NCI-H128 (cell line): ENCODE results near the gene MSANTD1.
A peak's percentile ranks its signal among the peaks of the same experiment; 100 is the strongest.

Experiments
- DNase-seq: peaks from one replicate; lab custom pipeline; 2025; ENCODE audit not compliant: unreplicated experiment; lab: John Stamatoyannopoulos, UW

MSANTD1 gene

DNA sequence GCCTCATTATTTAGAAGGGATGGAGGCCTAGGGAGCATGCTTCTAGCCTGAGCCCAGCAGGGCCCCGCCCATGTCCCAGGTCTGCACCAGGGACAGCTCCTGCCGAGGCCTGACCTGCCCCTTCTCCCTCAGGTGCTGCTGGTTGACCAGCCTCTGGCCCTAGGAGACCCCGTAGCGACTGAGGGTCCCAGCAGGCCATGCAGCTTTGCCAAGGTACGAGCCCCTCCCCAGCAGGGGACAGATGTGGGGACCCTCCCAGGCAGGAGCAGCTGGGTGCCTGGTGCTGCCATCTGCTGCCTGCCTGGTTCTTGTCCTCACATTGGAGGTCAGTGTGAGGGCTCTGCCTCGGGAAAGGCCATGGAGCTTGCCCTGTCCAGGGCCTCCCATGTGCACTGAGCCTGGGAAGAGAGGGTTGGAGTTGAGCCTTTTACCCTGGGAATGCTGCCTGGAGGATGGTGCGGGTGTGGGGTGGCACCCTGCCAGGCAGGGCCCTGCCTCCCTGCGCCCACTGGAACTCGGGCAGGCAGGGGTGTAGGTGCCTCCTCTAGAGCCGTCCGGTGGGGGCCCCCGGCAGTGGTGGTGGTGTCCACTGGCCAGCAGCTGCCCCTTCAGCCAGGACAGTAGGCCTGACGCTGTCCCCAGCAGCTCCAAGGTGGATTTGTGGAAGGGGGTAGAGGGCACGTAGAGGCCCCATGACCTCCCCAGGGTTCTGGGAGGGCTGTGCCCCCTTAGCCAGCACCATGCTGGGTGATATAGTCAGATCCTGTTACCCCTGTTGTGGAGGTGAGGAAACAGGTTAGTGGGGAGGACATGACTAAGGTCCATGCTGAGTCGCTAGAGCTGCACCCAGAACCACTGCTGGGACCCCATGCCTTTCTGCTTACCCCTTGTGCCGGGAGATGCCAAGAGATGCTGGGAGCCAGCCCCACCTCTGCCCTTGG lies 2.2 kb upstream of the MSANTD1 start:
- DNase-seq: no peak

DNA sequence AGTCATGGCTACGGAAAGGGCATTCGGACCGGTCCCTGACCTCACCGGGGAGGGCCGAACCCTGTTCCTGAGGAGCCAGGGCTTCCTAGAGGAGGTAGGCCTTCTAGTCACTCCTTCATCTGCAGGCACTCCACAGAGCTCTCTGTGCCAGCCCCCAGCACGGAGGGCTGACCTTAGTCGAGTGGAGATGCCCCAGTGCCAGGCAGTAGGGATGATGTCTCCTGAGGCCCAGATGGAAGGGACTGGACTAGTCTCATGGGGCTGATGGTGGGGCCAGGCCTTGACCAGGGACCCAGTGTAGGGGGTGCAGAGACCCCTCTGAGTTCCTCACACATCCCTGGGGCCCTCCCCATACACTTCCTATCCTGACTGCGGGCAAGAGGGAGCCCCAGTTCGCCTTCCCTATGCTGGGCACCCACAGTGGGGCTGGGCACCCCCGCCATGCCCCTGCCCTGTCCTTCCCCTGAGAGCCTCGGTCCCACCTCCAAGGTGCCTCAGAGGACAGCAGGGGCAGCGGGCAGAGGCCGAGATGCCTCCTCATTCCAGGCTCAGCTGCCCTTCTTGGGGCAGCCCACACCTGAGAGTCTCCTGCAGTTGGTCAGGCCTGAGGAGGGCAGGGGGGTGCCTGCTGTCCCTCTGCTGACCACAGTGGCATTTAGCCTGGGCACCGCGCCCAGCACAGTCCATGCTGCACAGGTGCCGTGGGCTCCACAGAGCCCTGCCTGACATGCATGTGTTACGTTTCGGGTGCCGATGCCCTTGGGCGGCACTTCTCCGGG lies 1.4 kb upstream of the MSANTD1 start:
- DNase-seq: no peak

DNA sequence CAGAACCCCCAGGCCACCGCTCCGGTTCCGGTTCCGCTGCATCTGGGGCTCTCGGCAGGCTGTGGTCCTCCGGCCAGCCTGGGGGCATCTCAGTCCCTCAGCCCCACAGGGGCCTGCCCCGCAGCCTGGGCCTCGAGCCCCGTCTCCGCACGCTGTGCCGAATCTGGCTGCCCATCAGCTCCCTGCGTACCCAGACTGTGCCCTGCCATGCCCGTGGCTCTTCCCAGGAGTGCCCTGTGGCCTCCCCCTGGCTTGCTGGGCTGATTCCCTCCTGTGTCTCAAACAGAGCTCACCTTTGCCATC lies 830 bp upstream of the MSANTD1 start:
- no peak for DNase-seq

DNA sequence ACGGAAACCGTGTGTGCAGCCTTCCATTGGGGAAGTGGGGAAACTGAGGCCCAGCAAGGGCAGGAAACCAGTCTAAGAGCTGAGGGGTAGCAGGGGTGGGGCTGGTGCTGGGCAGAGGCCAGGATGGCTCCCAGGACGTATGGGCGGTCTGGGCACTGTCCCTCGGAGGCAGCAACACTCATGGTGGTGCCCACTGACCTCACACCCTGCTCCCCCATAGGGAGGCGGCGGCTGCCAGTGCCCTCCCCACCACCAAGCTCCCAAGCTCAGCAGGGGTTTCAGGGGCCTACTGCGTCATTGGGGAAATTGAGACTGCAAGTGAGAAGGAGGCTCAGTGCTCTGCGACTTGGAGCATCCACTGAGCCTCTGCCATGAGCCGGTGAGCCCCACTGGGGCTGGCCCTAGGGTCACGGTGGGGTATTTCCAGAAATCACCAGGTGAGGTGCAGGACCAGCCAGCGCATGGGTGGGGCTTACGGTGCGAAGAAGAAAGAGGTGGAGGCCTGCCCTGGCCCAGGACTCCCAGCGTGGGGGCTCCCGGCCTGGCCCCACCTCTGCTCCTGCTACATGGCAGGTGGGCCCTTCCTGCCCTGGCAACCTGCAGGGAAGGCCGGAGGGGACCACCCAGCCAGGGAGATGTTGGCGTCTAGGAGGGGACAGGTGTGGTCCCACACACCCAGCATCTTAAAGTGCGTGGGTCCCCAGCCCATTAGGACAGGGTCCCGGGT lies 915 bp downstream of the MSANTD1 start:
- no peak for DNase-seq

DNA sequence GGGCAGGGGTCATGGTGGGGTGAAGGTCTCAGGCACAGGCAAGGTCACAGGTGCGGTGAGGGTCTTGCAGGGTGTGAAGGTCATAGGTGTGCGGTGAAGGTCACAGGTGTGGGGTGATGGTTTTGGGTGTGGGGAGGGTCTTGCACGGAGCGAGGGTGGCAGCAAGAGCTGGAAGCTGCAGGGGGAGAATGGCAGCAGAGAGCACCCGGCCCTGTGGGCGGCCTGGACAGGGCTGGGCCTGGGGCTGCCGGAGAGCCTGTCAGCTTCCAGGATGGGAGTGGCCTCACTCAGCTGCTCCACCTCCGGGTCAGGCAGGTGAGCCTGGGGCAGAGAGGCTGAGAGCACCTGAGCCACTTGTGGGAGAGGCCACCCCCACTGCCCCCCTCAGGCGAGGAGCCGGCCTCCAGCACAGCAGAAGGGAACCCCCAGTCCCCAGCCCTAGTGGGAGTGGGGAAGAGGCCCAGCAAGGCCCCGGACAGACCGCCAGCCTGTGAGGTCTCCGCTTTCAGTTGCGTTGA lies 1.5 kb downstream of the MSANTD1 start:
- DNase-seq: no peak

DNA sequence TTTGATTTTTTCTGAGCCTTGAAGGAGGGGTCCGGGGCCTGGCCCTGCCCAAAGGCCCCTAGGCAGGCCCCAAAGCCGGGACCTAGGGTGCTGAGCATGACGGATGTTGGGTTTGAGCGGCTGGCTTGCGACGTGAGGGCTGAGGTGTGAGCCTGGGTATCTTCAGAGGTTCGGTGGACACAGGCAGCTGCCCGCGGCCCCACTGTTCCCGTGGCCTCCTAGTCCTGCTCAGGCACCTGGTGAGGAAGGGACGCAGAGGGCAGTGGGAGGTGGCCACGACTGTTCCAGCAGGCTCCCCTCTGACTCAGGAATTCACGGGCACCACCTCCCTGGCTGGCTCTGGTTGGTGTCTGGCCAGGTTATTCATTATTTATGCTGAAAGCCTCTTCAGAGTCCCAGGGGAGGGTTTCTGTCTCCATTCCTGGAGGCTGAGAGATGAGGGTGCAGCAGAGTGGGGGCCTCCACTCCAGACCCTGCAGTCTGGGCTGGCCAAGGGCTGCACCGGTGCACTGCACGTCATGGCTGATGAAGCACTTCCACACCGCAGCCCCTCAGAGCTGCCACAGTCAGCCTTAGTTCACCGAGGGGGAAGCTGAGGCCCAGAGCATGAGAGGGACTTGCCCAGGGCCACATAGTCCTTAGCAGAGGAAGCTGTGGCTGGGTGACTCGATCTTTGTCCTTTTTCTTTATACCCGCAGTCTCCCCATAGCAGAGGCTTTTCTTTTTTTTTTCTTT lies 2.2 kb downstream of the MSANTD1 start:
- DNase-seq: no peak

DNA sequence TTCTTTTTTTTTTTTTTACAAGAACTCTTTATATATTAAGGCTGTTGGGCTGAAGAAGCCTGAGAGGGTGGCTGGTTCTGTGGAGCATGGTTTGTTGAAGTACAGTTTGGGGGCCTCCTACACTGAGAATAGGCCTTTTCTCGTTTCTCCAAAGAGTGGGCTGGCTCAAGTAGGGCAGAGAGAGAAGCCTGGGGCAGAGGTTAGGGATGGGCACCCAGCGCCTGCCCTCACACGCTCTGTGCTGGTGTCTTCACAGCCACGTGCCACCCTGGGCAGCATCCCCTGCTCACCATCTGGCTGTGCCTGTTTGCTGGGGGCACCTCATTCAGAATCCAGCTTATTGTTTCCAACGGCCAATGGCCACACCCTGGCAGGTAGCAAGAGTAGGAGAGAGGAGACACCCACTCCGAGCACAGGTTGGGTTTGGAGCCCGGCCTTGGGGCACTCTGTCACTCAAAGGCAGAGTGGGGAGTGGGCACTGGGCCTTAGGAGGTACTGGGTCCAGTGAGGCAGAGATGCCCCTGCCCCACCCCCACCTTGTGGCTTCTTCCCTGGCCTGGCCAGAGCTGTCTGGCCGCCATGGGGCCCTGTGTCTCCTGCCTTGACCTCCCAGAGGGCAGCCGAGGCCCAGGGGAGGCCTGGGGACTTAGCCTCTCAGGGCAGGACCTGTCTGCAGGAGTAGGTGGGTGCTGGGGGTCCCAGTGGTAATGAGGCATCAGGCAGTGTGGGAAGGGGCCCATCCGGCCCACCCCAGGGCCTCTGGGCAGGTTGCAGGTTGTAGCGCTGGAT lies 2.9 kb downstream of the MSANTD1 start:
- no peak for DNase-seq

DNA sequence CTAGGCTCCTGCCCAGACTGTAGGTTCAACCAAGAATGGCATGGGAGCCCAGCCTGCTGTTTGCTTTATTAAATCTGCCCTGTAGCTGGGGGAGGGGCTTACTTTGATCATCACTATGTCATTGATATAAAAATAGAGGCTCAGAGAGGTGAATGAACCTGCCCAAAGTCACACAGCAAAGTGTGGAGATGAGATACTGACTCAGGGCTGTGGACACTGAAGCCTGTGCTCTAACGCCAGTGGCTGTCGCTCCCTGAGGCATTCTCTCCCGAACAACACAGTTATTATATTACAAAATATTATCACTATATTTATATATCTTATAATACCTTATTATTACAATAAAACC lies 3.5 kb downstream of the MSANTD1 start:
- DNase-seq: no peak

DNA sequence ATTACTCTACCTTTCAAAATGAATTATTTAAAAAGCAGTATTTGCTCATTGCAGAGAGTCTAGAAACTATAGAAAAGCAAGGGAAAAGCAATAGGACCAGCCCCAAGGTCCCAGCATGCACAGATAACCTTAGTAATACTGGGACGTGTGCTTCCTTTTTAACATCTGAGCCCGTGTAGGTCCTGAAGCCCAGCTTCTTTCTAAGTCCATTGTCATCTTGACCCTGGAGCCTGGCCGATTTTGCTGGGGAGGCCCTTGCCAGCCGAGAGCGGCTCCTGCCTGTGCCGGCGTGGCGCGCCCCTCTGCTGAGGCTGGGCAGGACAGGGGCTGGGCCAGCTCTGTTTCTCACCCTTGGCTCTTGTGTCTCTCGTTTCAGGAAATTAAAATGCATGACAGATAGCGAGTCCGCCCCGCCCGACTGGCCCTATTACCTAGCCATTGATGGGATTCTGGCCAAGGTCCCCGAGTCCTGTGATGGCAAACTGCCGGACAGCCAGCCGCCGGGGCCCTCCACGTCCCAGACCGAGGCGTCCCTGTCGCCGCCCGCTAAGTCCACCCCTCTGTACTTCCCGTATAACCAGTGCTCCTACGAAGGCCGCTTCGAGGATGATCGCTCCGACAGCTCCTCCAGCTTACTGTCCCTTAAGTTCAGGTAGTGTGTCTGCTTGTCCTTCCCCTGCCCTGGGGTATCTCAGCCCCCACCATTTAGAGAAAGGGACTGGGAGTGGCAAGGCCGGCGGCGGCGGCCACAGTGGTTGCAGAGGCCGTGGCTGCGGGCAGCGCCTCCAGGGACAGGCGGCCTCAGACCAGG lies 4.1 kb downstream of the MSANTD1 start:
- no peak for DNase-seq

DNA sequence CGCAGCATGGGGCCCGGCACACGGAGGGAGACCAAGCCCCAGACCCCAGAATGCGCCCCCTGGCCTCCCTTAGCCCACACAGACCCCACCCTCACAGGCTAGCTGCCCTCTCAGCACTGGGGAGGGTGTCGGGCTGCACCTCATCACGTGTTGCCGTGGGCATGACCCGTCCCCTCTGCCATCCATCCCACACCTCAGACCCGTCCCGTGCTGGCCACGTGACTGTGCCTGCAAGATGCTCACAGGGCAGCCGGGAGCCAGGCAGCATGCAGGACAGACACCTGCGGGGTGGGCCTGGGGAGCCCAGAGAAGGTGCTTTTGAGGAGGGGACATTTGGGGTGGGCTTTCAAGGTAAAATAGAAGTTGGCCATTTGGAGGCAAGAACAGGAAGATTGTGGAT lies 4.8 kb downstream of the MSANTD1 start:
- DNase-seq: no peak

DNA sequence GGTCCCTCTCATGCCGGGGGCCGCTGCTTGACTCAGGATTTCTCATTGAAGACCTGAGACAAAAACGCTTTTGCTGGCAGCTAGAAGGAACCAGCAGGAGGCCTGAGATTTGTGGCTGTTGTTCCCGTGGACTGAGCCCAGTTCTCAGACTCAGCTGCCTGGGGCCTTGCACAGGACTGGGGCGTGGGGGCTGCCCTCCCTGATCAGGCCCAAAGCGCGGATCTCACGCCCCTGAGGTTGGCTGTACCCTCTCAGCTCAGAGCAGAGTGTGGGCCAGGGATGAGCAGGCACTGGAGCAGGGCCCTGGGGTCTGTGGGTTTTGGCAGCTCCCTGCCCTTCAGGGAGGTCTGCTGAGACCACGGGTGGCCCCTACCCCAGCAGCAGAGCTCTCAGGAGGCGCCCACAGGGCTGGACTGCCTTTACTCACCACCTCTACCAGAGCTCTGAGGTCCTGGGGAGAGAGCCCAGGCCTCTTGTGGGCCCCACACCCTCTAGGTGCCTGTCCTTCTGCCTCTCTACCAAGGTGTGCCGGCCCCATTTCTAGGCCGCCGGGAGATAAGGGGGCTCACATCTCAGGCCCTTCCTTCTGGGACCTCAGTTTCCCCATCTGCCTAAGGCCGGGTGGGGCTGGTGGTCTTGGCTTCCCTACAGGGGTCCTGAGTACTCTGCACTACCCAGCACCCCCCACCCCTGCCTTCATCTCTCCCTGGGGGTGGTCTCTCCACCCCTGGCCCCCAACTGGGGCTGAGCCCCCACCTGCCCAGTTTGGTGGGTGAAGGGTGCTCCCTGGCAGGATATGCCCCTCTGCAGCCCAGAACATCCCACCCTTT lies 5.6 kb downstream of the MSANTD1 start:
- no peak for DNase-seq

DNA sequence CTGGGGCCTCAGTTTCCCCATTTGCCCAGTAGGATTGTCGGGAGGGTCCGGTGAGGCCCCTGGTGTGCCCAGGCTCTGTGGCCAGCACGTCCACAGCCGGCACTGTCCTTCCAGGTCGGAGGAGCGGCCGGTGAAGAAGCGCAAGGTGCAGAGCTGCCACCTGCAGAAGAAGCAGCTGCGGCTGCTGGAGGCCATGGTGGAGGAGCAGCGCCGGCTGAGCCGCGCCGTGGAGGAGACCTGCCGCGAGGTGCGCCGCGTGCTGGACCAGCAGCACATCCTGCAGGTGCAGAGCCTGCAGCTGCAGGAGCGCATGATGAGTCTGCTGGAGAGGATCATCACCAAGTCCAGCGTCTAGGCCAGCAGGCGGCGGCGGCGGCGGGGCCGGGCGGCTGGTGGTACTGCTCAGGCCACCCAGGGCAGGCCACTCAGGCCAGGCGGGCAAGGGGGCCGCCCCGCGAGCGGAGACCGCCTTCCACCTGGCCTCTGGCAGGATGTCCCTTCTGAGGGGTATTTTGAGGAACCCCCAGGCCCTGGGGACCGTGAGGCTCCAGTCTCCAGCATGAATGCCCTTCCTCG lies 6.7 kb downstream of the MSANTD1 start:
- no peak for DNase-seq

DNA sequence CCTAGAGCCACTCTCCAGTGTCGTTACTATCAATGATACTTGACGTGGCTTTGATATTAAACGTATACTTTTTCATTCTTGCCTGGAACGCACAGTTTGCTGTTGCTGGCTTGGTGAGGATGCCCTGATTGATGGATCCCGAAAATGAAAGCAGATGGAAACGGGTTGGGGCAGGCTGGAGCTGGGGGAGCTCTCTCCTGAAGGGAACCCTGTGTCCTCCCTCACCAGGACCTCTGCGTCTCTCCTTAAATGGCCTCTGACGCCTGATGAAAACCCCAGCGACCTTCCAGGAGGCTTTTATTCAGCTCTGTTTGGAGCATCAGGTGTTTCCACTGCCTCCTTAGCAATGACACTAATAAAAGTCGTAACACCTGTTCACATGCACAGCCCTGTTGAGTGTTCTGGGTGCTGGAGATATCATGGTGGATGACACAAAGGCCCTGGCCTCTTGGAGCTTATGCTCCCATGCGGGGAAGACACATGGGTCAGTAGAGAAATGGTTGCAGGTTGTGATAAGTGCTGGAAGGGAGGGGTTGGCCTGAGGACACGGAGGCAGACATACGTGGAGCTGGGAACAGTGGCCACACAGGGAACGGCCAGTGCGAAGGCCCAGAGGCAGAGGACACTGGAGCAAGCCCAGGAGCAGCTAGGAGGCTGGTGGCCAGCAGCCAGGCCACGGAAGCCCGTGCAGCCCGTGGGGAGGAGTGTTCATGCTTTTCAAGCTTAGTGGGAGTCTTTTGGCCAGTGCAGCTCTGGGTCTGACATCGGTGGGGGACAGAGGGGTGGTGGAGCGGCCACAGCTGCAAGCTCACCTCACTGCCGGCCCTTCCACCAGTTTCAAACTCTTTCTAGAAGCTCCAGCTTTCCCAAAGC lies 7.5 kb downstream of the MSANTD1 start:
- DNase-seq: no peak

DNA sequence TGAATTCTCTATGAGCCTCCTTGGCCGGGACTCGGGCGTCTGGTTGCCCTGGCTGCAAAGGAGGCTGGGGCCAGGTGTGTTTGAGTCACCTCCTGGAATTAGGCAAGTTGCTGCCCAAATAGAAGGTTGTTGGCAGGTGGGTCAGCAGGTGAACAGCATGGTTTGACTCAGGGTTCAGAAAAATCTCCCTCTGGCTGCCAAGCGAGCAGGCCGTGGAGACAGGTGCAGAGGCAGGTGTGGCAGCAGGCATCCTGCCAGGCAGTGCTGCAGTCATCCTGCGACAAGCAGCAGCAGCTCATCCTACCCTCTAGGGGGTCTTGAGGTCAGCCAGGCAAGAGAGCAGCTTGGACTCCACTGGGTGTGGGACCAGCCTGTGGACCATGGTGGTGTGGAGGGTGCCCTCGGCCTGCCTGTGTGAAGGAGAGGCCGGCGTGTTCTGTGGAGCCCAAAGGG lies 8.2 kb downstream of the MSANTD1 start:
- peak; percentile 27 for DNase-seq

DNA sequence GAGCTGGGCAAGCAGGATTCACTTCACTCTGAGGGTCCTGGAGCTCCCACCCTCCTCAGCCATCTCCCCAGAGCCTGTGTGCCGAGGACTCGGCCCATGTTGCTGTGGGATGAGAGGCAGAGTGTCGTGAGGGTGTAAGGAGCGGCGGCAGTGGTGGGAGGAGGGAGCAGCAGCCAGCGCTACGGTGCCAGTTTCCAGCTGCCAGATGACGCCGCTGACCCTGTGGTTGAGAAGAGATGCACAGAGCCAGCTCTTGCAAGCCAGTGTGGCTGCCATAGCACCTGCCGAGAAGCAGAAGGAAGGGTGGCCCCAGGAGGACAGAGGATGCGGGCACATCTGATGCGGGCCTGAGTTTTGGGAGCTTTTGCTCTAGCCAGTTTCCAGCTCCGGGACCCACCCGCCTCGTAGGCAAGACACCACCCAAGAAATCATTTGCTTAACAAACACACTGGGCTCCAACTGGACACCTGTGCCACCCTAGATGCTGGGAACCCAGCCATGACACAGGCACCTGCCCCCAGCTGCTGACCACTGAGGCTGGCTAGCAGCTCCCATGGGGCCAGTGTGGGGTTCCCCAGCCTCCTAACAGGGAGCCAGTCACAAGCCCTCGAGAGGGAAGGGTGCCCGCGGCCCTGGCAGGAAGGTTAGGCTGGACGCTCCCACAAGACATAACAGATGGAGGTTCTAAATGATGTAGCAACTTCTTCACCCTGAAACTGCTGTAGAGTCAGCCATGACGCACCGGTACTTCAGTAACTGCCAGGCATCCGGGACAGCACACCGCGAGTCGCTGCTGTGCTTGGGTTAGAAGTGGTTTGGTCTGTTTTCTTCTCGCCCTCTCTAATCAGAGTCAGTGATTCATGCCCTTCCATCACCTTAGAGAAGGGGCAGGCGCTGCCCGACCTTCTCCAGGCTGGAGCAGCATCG lies 8.9 kb downstream of the MSANTD1 start:
- DNase-seq: no peak
